AG20443 (cell line): ENCODE data around the gene MAP2K4.

Experiments
- DNase-seq: peaks from one replicate; pipeline ENCODE4 v3.0.0; 2012; ENCODE audit warnings: low spot score, mixed read lengths

MAP2K4 gene

DNA sequence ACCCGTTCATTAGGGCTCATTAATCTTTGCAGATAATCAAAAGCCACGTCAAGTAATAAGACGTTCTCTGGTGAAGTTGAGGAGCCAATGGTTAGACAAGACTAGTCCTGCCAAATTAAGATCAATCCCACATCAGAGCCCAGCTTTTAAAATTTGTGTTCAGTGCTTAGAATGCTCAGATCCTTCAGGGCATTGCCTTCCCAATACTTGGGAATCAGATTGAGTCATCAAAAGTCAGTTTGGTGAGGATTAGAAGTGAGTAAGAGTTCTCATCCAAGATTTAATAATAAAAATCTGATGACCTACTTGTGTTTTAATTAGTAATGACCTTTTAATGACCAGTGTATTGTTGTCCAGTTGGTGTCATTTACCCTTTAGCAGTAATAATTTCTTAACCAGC lies 19.8 kb downstream of the MAP2K4 start:
- DNase-seq: peak; percentile 8

DNA sequence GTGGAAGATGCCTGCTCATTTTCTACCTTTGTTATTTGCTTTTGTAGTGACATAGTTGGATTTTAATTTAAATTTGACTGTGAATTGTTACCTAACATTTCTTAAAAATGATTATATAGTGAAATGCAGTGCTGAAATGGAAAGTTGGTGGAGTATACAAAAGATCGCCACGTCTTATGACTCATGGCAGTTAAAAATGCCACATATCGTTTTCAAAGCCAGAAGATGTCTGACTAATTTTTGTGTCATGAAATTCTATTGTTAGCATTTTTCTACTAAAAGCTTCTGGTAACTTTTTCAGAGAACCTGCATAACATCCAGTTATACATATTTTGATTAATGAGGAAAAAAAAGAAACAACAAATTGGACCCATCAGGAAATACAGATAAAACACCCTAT lies 20.6 kb downstream of the MAP2K4 start:
- peak; percentile 76 for DNase-seq

DNA sequence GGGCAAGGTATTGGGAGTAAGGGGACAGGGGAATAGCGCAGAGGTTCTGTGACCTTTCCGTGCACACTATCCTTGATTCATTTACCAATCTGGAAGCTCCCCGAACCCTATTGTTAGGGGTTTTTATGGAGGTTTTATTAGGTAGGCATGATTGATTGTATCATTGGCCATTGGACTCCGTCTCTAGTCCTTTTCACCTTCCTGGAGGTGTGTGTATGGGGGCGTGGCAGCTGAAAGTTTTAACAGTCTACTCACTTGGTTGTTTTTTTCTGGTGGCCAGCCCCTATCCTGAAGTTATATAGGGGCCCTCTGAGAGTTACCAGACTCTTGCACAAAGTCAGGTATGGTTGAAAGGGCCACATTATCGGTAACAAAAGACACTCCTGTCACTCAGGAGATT lies 23.0 kb downstream of the MAP2K4 start:
- no peak for DNase-seq

DNA sequence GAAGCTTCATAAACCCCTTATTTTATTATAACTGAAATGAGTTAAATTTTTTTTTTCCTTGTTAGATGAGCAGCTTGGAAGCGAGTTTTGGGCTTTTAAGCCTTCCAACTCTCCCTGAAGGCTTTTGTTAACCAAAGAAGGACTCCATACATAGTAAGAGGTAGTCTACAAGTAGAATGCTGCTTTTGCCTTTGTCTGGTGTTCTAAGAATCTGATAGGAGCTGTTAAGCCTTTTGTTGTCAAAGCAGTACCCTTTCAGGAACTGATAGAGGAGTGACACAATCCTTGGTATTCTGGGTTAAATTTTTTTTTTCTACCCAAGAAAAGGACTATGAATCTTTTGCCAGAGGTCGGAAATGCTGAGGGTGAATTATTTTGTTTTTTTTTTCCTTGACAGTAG lies 26.1 kb downstream of the MAP2K4 start:
- DNase-seq: no peak

DNA sequence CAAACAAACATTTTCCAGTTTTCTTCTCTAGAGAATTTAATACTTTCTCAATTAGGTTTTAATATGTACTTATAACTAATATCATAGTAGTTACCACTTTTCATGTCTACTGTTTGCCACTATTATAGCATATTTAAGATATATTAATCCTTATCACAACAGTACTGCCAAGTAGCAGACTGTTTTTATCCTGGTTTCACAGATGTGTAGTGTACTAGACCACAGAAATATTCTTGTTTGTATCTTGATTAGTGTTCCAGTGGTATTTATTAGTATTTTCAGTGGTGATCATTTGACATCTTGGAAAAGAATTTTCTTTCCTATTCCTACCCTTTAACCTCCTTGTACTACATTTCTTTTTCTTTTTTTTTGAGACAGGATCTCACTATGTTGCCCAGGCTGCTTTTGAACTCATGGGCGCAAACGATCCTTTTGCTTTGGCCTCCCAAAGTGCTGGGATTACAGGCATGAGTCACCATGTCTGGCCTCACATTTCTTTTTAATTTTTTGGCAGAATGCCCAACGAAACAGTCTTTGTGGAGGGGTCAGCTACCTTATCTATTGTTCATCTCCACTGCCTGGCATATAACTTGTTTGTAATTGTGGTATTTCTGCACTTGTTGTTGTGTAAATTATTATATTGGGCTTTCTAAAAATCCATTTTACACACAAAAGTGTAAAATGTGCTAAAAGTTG lies 27.2 kb downstream of the MAP2K4 start:
- DNase-seq: no peak

DNA sequence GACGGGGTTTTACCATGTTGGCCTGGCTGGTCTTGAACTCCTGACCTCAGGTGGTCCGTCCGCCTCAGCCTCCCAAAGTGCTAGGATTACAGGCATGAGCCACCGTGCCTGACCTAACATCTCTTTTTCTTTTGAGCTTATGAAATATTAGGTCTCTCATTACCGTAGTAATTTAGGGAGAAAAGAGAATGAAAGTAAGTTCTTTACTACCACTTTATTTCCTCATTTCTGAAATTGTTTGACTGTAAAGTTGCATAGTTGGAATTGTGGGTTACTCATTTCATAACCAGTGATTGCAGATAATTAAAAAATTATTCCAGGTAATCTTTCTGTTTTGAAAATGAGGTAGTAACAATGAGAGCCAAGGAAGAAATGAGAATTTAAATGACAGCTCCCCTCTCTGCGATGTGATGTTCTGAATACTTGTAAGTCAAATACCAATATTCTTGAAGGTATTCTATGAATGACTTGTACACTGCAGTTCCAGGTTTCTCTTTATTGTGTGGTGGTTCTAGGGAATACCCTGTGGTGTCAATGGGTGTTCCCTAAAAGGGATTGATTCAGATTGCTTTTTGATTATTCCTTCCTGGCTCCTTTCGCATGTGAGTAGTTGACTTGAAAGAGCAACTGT lies 28.3 kb downstream of the MAP2K4 start:
- DNase-seq: no peak

DNA sequence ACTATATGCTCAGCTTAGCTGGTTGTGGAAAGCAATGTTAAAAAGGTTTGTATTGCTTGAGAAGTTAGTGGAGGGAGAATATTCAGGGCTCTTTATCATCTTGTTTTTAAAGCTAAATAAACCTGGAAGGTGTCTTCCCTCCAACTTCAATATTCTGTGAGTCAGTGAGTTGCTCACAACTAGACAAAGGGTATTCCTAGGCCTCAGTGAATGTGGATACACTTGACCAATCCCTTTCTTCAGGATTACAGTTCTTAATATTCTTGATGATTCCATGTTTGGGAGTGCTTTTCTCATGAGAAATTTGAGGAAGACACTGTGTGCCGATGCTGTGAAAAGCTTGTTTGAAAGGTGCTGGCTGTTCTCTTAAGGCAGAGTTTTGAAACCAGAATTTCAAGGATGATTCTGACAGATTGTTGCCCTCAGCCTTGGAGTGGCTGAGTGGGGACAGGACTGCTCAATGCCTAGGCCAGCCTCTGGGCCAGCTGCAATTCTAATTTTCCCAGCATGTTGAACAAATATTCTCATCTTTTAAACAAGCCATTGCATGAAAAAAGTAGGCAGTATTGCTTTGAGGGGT lies 30.1 kb downstream of the MAP2K4 start:
- DNase-seq: no peak

DNA sequence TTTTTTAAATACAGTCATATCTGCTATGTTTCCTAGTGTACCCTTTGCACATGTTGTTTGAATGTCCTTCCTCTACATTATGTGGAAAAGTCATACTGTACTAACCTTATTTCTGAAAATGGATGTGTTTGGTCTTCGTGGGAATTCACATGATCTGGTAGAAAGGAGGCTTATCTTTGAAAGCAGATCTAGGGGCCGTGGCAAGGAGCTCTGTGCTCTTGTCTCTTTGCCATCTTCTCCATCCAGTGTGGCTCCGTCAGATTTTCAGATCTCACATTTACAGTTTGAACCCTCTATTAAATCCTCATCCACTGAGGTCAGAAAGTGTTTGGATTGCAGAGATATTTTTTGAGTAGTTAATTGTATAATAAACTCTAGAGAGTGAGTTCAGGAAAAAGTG lies 32.9 kb downstream of the MAP2K4 start:
- no peak for DNase-seq

DNA sequence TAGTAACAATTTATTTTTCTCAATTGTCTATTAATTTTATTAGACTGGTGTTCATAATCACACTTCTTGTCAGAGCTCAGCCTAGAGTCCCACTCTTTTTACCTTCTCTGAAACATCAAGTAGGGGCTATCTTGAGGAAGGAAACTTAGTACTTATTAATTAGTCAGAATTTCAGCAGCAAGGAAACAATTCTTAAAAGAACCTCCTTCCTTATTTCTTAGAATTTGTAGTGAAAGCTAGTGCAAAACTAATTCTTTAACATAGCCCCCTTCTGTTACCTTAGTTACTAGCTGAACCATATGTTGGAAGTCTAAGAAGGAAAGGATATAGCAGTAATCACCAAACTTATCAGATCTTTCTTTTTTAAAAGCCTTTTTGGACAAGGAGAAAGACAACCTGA lies 35.2 kb downstream of the MAP2K4 start:
- no peak for DNase-seq

DNA sequence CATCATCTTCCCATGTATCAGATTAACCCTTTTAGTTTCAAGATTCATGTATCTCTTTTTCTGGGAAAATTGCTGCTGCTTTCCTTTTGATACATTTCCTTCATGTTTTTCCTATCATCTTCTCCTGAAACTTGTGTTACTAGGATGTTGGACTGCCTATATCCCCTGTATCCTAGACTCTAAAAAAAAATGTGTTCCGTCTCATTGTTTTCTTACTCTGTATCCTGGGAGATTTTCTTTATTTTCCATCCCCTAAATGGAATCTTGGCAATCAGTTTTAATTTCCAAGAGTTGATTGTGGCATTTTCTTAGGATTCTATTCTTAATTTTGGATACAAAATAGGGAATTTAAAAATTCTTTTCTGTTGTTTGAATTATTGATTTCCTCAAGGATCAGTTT lies 36.8 kb downstream of the MAP2K4 start:
- no peak for DNase-seq

DNA sequence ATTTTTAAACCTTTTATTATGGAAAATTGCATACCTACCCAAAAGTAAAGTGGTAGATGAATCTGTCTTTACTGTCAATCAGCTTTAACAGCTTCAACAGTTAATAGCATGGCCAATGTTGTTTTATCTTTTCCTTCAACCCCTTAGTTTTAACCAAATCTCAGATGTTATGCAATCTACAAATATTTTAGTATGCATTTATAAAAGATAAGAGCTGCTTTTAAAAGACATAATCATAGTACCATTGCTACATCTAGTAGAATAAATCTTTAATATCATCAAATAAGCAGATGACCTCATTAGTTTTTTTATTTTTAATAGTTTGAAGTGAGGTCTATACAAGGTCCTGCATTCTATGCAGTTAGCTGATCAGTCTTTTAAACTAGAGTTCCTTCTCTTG lies 37.9 kb downstream of the MAP2K4 start:
- DNase-seq: no peak

DNA sequence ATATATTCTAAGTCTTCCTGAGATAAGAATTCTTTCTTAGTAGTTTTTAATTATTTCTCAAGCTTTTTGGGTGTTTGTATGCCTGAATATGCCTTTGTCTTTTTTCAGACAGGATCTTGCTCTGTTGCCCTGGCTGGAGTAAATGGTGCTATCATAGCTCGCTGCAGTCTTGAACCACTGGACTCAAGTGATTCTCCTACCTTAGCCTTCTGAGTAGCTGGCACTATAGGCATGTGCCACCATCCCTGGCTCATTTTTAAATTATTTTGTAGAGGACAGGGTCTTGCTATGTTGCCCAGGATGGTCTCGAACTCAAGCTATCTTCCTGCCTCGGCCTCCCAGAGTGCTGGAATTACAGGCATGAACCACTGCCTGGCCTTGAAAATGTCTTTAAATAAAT lies 41.6 kb downstream of the MAP2K4 start:
- DNase-seq: no peak

DNA sequence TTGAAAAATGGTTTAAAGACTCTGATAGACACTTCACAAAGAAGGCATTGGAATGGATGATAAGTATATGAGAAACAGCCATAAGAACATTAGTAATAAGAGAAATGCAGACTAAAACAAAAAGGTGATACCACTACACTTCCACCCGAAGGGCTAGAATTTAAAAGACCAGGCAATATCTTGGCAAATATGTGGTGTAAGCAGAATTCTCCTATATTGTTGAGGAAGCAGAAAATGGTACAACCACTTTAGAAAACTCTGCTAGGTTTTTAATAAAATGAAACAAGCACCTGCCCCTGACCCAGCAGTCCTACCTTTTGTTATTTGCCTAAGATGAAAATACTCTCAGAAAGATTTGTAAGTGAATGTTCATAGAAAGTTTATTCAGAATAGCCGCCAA lies 43.7 kb downstream of the MAP2K4 start:
- no peak for DNase-seq

DNA sequence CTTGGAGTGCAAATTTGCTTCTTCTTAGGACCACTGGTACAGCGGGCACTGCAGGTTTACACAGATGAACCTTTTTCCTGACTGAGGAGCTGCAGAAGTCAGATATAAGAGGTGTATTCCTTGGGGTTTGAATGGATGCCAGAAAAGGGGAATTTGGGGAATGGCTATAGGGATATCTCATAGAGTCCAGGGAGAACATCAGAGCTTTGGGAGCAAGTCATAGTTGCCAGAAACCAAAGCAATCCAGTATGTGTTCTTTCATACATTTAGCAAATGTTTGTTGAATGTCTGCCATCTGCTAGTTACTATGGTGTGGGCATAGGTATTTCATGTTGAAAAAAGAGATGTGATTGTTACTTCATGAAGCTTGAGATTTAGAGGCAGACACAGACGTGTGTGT lies 46.8 kb downstream of the MAP2K4 start:
- no peak for DNase-seq

DNA sequence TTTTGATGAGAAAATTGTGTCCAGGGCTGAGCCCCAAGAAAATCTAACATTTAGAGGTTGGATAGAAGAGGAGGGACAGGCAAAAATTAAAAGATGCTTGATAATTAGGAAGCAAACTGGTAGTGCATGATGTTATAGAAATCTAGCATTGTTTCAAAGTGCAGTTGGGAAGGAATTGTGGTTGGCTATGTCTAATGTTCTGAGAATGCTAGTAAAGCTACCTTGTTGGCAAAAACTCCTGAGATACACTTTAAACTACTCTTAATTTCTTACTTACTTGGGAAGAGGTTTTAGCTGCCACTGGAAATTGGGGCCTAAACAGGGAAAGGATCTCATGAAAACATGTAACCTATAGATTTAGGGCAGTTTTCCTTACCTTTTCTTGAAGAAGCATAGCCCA lies 48.3 kb downstream of the MAP2K4 start:
- no peak for DNase-seq

DNA sequence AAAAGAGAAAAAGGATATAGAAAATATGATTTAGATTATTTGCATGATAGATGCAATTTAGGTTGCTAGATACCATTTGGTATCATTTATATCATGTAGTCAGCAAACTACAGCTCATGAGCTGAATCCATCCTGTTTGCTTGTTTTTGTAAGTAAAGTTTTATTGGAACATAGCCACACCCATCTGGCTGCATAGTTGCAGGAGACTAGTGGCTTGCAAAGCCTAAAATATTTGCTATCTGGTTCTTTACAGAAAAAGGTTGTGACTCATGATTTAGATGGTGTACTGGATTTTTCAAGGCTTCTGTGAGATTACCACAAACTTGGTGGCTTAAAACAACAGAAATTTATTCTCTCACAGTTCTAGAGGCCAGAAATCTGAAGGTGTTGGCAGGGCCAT lies 49.9 kb downstream of the MAP2K4 start:
- peak; percentile 48 for DNase-seq

DNA sequence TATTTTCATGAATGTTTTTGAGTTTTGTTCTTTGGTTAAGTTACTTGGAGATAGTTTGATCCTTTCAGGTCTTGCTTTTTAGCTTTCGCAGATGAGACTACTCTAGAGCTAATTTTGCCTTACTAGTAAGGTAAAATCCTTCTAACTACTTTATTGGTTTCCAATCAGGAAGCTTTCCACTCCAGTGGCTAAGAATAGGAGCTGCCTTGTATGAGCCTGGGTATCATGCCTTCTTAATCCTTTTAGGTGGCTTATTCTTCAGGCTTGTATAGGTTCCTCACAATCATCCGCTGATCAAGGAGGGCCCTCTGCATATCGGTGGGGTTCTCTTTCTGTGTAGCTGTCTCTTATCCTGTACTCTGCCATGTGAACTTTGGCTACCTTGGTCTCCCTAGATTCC lies 53.7 kb downstream of the MAP2K4 start:
- DNase-seq: no peak

DNA sequence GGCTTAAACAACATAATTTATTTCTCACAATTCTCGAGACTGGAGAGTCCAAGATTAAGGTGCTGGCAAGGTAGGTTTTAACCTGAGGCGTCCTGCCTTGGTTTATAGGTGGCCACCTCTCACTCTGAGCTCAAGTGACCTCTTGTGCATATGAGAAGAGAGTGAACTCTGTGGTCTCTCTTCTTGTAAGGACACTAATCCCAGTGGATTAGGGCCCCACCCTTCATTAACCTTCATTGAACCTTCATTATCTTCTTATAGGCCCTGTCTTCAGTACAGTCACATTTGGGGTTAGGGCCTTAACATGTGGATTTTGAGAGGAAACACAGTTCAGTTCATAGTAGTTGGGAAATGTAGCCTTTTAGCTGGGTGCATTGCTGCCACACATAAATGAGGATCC lies 57.1 kb downstream of the MAP2K4 start:
- no peak for DNase-seq

DNA sequence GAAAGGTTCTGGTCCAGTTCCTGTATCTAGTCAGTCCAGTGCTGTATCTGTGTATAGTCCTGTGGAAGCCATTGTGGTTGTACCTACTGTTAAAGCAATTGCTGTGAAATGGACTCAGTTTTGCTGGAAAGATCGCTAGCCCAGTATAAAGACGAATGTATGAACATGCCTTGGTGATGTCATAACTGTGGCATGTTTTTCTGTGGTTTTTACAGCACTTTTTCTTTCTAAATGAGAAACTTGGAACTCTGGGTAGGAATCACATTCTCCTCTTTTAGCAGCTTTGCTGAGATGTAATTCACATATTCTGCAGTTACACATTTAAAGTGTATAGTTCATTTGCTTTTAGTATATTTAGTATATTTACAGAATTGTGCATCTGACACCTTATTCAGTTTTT lies 58.1 kb downstream of the MAP2K4 start:
- DNase-seq: peak; percentile 62

DNA sequence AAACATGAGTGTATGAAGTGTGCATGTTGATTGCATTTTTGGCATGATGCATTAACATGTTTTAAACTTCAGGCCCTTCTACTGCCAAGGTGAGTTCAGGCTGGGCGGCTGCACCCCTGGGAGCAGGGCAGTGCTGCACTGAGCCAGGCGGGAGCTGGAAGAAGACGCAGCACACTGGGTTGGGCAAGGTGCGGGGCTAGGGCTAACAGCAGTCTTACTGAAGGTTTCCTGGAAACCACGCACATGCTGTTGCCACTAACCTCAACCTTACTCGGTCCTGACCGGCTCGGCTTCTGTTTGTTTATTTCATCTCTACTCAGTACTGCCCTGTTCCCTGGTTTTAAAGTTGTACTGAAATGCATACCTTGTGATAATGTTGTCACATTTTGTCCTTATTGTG lies 61.0 kb downstream of the MAP2K4 start:
- no peak for DNase-seq

DNA sequence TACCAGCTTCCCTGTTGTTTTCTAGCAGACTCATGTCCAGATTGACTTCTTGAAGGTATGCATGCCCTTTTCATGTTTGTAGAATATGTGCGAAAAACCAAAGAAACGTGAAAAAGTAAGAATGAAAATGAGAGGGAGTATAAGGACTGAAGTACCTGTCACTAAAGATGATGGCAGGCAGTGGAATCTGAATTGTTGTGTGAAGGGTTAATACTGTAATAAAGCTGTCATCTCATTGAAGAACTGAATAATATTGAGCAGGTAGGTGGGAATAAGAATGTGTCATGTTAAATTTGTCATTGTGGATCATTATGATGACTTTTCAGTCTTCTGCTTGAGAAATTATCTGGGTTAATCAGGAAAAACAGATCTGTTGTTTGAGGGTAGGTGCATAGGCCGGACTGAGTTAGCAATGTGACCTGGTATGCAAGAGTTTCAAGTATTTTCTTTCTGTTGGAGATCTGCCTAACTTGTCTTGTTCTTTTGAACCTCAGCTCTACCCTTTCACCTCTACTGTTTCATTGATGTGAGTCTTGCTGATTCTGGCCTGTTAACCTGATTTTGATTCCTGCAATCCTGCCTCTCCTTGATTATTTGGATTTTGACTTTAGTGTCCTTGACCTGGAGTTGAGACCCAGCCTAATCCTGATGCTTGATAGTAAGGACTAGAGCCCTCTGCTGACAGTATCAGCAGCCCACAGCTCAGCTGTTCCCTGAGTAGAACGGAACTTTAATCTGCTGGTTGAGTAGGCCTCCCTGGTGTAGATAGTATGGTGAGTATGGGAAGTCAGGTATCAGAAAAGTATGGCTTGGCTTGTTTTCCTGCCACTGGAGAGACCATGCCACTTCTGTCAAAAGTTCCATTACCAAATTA lies 64.6 kb downstream of the MAP2K4 start:
- DNase-seq: no peak

DNA sequence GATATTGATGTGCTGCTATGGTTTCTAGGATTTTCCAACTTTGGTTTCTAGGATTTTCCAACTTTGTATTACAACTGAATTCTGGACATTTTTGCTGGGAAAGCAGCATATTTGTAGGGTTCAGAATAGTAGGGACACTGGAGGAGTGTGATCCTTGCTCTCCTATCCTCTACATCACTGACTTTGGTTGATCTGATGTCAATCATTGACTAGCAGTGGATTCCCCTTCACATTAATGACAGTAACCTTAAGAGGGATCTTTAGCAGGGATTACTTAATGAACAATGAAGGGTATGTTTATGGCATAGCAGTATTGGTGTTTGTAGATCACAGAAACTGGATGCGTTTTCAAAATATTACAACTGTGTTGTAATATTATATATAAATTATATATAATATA lies 67.4 kb downstream of the MAP2K4 start:
- DNase-seq: no peak
